Ishikawa (cell line): ENCODE results near the gene BMPER.

Experiments
- RAD21 ChIP-seq: IDR thresholded peaks from 2 replicates; pipeline ENCODE4 v1.6.1; 2012; ENCODE audit warnings: low read depth
- YY1 ChIP-seq: IDR thresholded peaks from 2 replicates; pipeline ENCODE4 v1.6.1; 2012; ENCODE audit warnings: low read depth

GRCh38 chr7:34081935-34082334, 176.6 kb downstream of the BMPER start:
- TF ChIP-seq YY1 (no peak), RAD21 (no peak)
